Neutrophil (primary cell): ENCODE measurements around the gene SP5.

Source experiments
- H3K27ac ChIP-seq: fragments of 200-600 bp; sonication (generic); 2 replicates; pipeline ENCODE4 v1.5.1; 2016; ENCODE audit warnings: mild to moderate bottlenecking, moderate library complexity
- H3K27me3 ChIP-seq: fragments of 200-600 bp; sonication (generic); 2 replicates; pipeline ENCODE4 v1.6.0; 2016; ENCODE audit warnings: mild to moderate bottlenecking
- H3K36me3 ChIP-seq: fragments of 200-600 bp; sonication (generic); 2 replicates; pipeline ENCODE4 v1.5.1; 2017
- H3K4me1 ChIP-seq, 2 experiments: fragments of 200-600 bp in 1 of 2; sonication (generic) in 1 of 2; 1 replicate in 1 of 2; 2 replicates in 1 of 2; pipeline versions ENCODE4 v1.5.1 to v1.6.1; 2013 to 2016; ENCODE audit warnings: low read depth in 1 of 2, low read length in 1 of 2, mild to moderate bottlenecking in 1 of 2, moderate library complexity in 1 of 2; ENCODE audit not compliant: control insufficient read depth in 1 of 2, insufficient read depth in 1 of 2
- H3K4me3 ChIP-seq, 2 experiments: fragments of 200-600 bp in 1 of 2; sonication (generic) in 1 of 2; 1 replicate in 1 of 2; 2 replicates in 1 of 2; pipeline ENCODE4 v1.5.1; 2013 to 2016; ENCODE audit warnings: low read depth in 1 of 2, low read length in 1 of 2, mild to moderate bottlenecking in 1 of 2, moderate library complexity in 1 of 2
- H3K9me3 ChIP-seq: fragments of 200-600 bp; sonication (generic); 2 replicates; pipeline ENCODE4 v1.5.1; 2016
- CTCF ChIP-seq: fragments of 200-600 bp; sonication (generic); IDR thresholded peaks from 2 replicates; pipeline ENCODE4 v1.5.1; 2016; ENCODE audit warnings: antibody characterized with exemption

The SP5 gene

DNA sequence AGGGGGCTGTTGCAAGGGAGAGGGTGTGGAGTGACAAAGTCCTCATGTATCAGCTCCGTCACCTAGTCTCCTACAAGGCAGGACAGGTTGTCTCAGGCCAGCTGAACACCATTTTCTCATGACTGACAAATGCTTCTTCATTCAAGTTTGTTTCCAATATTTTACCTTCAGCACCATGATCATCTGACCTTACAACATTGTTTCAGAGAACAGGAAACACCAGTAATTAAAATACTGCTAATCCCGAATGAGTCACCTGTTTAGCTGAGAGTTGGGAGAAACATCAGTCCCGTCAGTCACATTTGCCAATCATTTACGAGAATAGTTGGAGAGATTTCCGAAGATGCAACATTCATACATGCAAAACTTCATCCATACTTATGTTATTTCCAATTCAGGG is 25.7 kb upstream of the SP5 start:
- Histone ChIP-seq H3K4me1 (no peaks in the 10 kb centered on the region), H3K36me3 (no peaks in the 10 kb centered on the region), H3K27ac (no peak overlapping the region), H3K4me3 (no peak overlapping the region), H3K9me3 (no peaks in the 10 kb centered on the region), H3K27me3 (peaks cover 12% of the 10 kb centered on the region)
- TF ChIP-seq CTCF: no peak

DNA sequence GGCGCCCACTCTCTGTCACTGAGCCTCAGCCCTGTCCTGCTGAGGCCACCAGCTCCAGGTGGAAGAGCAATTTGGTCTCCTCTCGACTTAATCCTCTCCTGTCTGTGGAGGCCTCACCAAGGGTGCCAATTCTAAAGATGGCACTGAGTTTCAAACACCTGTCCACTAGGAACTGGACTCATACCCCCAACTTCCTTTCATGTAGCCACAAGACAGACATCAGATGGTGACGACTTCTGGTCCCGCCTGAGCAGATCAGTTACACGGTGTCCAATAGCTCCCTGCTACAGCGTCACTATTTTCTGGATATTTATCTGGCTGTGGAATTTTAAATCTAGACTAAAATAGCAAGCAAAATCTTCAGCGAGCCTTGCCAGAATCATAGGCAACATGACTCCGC is 24.5 kb upstream of the SP5 start:
- H3K27ac ChIP-seq: no peak overlapping the region
- H3K27me3 ChIP-seq: peaks cover 4% of the 10 kb centered on the region
- H3K4me3 ChIP-seq: no peak overlapping the region
- no peaks in the 10 kb centered on the region for H3K4me1 ChIP-seq
- no peaks in the 10 kb centered on the region for H3K36me3 ChIP-seq
- no peaks in the 10 kb centered on the region for H3K9me3 ChIP-seq
- no peak for TF ChIP-seq CTCF

DNA sequence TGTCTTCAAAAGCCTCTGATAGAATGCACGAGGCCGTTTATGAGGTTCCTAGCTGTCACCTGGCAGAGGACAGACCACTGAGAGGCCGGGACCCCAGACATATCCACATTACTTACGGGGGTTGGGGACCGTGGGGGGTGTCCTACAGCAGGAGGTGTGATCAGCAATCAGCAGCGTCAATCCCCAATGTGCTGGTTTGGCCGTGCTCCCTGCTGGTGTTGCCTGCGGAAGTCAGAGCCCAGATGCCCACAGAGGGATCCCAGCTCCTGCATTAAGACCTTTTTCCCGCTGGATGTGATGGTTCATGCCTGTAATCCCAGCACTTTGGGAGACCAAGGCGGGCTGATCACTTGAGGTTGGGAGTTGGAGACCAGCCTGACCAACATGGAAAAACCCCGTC is 20.8 kb upstream of the SP5 start:
- no peak for TF ChIP-seq CTCF
- no peak overlapping the region for H3K27ac ChIP-seq
- no peaks in the 10 kb centered on the region for H3K36me3 ChIP-seq
- peaks cover 17% of the 10 kb centered on the region for H3K27me3 ChIP-seq
- no peaks in the 10 kb centered on the region for H3K9me3 ChIP-seq
- no peaks in the 10 kb centered on the region for H3K4me1 ChIP-seq
- no peak overlapping the region for H3K4me3 ChIP-seq

GRCh38 chr2:170695521-170696410 is 19.4 kb upstream of the SP5 start:
- Histone ChIP-seq H3K27ac (no peak overlapping the region), H3K27me3 (peaks cover 32% of the 10 kb centered on the region), H3K4me1 (no peaks in the 10 kb centered on the region), H3K9me3 (no peaks in the 10 kb centered on the region), H3K4me3 (no peak overlapping the region), H3K36me3 (no peaks in the 10 kb centered on the region)
- TF ChIP-seq CTCF: no peak

GRCh38 chr2:170696948-170697347 is 18.2 kb upstream of the SP5 start:
- no peak overlapping the region for H3K27ac ChIP-seq
- H3K36me3 ChIP-seq: no peaks in the 10 kb centered on the region
- no peak overlapping the region for H3K4me3 ChIP-seq
- H3K4me1 ChIP-seq: no peaks in the 10 kb centered on the region
- H3K27me3 ChIP-seq: peaks cover 43% of the 10 kb centered on the region
- no peaks in the 10 kb centered on the region for H3K9me3 ChIP-seq
- no peak for TF ChIP-seq CTCF
